ENCODE measurements around the gene ISL2. TPM values are rescaled to one million over a fixed set of nuclear protein-coding genes. Genes with fewer than 3 reads are reported as not detected.
"Not testable (repeated sequence)": the region's sequence is repeated elsewhere in the genome, so short reads cannot be mapped to it uniquely, and the experiment has no call there.

ISL2 gene
- total RNA-seq (2014; rRNA removed; shearing (Covaris generic)): 0.11 TPM in 1 of 2 replicates, not detected in the other
- polyA plus RNA-seq (2015; cell fraction: cytosol; rRNA removed): not detected in 2 replicates
- not detected in 2 replicates for polyA plus RNA-seq (2015; cell fraction: nucleus; rRNA removed)

GRCh38 chr15:76336254-76337058 lies at the start of gene ISL2:
Gene ISL2 (plus strand): TSS chr15:76336773. CDS start chr15:76336884, 111 bp downstream.
- no peak for DNase-seq (ENCODE audit: low read depth, low spot score)
- in situ Hi-C loops (cut with HindIII; ENCODE audit: low pct_unique_long_range_greater_than_20kb, low sequenced_read_pairs): no loop called here

DNA sequence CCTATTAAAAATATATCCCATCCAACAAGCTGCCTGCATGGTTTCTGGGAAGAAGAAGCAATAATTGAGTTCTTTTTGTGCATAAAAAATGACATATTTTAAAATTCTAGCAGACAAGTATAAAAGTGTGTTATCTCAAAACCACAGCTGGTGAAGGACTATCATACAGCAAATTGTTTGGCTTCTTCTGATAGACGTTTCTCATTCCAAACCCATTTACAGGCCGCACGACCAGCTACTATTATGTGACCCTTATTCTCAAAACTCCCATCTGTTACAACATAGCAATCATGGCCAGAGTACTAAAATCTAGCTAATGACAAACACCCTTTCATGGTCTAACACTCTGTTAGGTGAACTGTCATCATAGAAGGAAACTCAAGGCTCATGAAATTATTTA lies 47.0 kb upstream of the ISL2 start:
- in situ Hi-C loops (cut with HindIII; ENCODE audit: low pct_unique_long_range_greater_than_20kb, low sequenced_read_pairs): no loop called here
- no peak for DNase-seq (ENCODE audit: low read depth, low spot score)

- DNase-seq (ENCODE audit: low read depth, low spot score): no peak
- in situ Hi-C loops (cut with HindIII; ENCODE audit: low pct_unique_long_range_greater_than_20kb, low sequenced_read_pairs): no loop called here
Measured at GRCh38 chr15:76293361-76293760, 43.2 kb upstream of the ISL2 start.

GRCh38 chr15:76294463-76294862 lies 42.1 kb upstream of the ISL2 start:
- in situ Hi-C loops (cut with HindIII; ENCODE audit: low pct_unique_long_range_greater_than_20kb, low sequenced_read_pairs); DNase-seq (ENCODE audit: low read depth, low spot score): not testable (repeated sequence)

GRCh38 chr15:76296849-76297248 lies 39.7 kb upstream of the ISL2 start:
- in situ Hi-C loops (cut with HindIII; ENCODE audit: low pct_unique_long_range_greater_than_20kb, low sequenced_read_pairs): no loop called here
- DNase-seq (ENCODE audit: low read depth, low spot score): no peak

DNA sequence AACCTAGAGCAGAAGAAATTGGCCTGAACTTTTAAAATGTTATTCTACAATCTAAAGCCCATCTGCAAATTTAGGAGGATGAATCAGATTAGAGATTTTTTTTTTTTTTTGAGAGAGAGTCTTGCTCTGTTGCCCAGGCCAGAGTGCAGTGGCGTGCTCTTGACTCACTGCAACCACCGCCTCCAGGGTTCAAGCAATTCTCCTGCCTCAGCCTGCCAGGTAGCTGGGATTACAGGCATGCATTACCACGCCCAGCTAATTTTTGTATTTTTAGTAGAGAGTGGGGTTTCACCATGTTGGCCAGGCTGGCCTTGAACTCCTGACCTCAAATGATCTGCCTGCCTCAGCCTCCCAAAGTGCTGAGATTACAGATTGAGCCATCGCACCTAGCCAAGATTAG lies 38.6 kb upstream of the ISL2 start:
- in situ Hi-C loops (cut with HindIII; ENCODE audit: low pct_unique_long_range_greater_than_20kb, low sequenced_read_pairs); DNase-seq (ENCODE audit: low read depth, low spot score): not testable (repeated sequence)

- in situ Hi-C loops (cut with HindIII; ENCODE audit: low pct_unique_long_range_greater_than_20kb, low sequenced_read_pairs): no loop called here
- DNase-seq (ENCODE audit: low read depth, low spot score): no peak
Measured at GRCh38 chr15:76298986-76299385, 37.6 kb upstream of the ISL2 start.

- DNase-seq (ENCODE audit: low read depth, low spot score): no peak
- in situ Hi-C loops (cut with HindIII; ENCODE audit: low pct_unique_long_range_greater_than_20kb, low sequenced_read_pairs): no loop called here
Measured at GRCh38 chr15:76299786-76300185, 36.8 kb upstream of the ISL2 start.

DNA sequence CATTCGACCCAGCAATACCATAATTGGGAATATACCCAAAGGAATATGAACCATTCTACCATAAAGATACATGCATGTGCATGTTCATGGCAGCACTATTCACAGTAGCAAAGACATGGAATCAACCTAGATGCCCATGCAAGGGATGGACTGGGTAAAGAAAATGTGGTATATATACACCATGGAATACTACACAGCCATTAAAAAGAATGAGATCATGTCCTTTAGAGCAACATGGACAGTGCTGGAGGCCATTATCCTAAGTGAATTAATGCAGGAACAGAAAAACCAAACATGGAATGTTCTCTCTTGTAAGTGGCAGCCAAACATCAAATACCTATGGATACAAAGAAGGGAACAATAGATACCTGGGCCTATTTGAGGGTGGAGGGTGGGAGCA lies 32.7 kb upstream of the ISL2 start:
- DNase-seq (ENCODE audit: low read depth, low spot score): no peak
- in situ Hi-C loops (cut with HindIII; ENCODE audit: low pct_unique_long_range_greater_than_20kb, low sequenced_read_pairs): no loop called here

DNA sequence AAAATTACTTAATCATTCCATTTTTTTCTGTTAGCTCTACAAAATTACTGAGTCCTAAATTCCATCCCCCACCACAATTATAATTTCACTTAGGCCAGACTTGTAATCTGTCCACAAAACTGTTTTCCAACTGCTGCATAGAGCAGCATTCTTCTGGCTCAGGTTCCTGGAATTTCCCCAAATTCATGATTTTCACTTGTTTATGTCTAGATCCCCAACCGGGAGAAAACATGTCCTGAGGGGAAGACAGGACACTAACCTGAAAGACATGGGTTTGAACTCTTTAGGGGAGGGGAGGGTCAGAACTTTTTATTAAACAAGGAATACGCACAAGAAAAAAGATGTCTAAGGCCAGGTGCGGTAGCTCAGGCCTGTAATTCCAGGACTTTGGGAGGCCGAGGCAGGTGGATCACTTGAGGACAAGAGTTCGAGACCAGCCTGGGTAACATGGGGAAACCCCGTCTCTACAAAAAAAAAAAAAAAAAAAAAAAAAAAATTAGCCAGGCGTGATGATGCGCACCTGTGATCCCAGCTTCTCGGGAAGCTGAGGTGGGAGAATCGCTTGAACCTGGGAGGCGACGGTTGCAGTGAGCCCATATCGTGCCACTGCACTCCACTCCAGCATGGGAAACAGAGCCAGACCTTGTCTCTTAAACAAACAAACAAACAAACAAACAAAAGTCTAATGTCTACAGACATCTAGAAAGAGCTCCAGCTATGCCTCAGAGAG lies 26.8 kb upstream of the ISL2 start:
- in situ Hi-C loops (cut with HindIII; ENCODE audit: low pct_unique_long_range_greater_than_20kb, low sequenced_read_pairs): no loop called here
- no peak for DNase-seq (ENCODE audit: low read depth, low spot score)

- peak; percentile 27 for DNase-seq (ENCODE audit: low read depth, low spot score)
- in situ Hi-C loops (cut with HindIII; ENCODE audit: low pct_unique_long_range_greater_than_20kb, low sequenced_read_pairs): no loop called here
Measured at GRCh38 chr15:76310475-76311099, 26.0 kb upstream of the ISL2 start.

DNA sequence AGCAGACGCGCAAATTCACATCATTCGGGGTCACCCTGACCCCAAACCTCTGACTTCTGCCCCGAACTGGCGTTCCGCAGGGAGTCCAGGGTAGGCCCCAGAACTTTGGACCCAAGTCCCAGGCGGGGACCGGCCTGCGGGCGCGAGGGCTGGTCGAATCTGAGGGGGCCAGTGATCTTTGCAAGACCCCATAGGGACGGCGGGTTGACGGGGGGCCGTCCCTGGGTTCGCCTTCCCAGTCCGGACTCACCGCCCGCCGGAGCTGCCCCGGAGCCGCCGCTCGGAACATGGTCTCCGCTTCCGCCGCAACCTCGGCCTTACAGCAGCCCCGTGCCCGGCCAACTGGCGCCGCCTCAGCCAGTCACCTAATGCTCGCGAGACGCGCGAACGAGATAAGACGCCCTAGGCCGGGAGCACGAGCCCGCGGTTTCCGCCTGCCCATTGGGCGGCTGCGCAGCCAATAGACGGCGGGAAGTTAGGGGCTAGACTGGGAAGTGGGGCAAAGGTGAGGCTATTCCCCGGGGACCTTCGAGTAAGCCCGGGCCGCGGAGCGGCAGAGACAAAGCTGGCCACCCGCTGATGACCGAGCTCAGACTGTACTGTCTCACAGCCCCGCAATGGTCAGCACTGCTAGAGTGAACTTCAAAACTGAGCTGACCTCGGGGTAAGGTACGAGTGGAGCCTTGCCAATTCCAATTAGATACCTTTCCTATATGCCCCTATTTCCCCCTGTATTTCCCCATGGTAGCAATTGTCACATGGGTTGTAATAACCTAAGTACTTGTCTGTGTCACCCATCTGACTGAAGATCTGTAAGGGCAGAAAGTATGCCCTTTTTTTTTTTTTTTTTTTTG lies 25.2 kb upstream of the ISL2 start, which contains the start of gene ETFA:
TSS of gene ETFA (minus strand) at position 370 of the 854 bp plus-strand sequence. CDS start at position 289, 81 bp downstream.
- DNase-seq (ENCODE audit: low read depth, low spot score): peak; percentile 97
- in situ Hi-C loops (cut with HindIII; ENCODE audit: low pct_unique_long_range_greater_than_20kb, low sequenced_read_pairs): no loop called here

DNA sequence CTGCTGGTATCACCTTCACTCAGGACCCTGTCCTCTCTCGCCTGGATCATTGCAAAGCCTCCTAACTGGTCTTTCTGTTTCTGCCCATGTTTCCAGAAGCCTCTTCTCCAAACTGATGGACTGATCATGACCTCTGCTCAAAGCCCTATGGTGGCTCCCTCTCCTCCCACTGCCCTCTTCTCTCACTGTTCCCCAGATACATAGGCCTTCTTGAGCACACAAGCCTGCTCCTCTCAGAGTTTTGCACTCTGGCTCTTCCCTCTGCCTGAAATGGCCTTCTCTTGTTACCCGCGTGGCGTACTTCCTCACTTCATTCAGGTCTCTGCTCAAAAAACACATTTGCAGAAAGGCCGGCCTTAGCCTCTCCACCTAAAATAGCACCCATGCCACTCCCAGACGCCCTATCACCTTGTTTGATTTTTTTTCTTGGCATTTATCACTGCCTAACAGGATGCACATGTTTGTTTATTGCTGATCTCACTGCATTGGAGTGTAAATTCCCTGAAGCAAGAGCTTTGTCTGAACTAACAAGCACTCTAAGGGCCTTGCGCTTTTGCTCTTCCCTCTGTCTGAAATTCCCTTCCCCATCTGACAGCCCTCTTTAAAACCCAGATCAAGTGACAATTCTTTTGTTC lies 23.9 kb upstream of the ISL2 start:
- DNase-seq (ENCODE audit: low read depth, low spot score): no peak
- in situ Hi-C loops (cut with HindIII; ENCODE audit: low pct_unique_long_range_greater_than_20kb, low sequenced_read_pairs): no loop called here

GRCh38 chr15:76313175-76313567 lies 23.4 kb upstream of the ISL2 start:
- in situ Hi-C loops (cut with HindIII; ENCODE audit: low pct_unique_long_range_greater_than_20kb, low sequenced_read_pairs); DNase-seq (ENCODE audit: low read depth, low spot score): not testable (repeated sequence)

DNA sequence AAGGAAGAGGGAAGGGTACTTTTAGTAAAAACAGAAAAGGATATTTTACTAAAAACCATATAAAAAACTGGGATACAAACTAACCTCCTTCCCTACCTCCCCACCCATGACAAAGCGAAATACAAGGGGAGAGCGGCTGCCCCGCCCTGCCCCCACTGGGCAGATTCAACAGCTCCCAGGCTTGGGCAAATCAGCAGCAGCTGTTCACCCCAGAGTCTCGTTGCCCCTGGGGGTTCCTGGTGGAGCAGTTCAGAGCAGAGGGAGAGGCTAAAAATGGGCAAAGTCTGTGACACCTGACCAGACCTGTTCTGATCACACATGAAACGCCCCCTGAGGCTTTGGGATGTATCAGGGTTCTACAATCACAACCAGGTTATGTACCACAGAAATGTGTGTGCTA lies 22.8 kb upstream of the ISL2 start:
- DNase-seq (ENCODE audit: low read depth, low spot score): no peak
- in situ Hi-C loops (cut with HindIII; ENCODE audit: low pct_unique_long_range_greater_than_20kb, low sequenced_read_pairs): no loop called here

DNA sequence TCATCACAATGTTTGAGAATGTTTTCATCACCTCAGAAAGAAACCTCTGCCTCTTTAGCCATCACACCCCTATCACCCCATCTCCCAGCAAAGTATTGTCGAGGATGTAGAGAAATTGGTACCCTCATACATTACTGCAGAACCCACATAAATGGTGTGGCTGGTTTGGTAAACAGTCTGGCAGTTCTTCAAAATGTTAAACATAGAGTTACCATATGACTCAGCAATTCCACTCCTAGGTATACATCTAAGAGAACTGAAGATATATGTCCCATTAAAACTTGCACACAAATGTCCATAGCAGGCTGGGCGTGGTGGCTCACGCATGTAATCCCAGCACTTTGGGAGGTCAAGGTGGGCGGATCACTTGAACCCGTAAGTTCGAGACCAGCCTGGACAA lies 16.6 kb upstream of the ISL2 start:
- in situ Hi-C loops (cut with HindIII; ENCODE audit: low pct_unique_long_range_greater_than_20kb, low sequenced_read_pairs): no loop called here

GRCh38 chr15:76321171-76321570 lies 15.4 kb upstream of the ISL2 start:
- in situ Hi-C loops (cut with HindIII; ENCODE audit: low pct_unique_long_range_greater_than_20kb, low sequenced_read_pairs): no loop called here
- no peak for DNase-seq (ENCODE audit: low read depth, low spot score)

More for the DNA sequence above, 16.6 kb upstream of the ISL2 start:
- no peak for DNase-seq (ENCODE audit: low read depth, low spot score)
